Liver (tissue), 9 donors: ENCODE measurements around the gene ASXL1. TPM values are rescaled to one million over a fixed set of nuclear protein-coding genes. Genes with fewer than 3 reads are reported as not detected.

Experiments
- DNase-seq: peaks from one replicate; pipeline ENCODE4 v3.0.0-alpha.2; 2017; ENCODE audit warnings: low spot score
- H3K27ac ChIP-seq, 2 donors: one replicate each; pipeline ENCODE4 v1.7.0; 2013; ENCODE audit warnings: inconsistent platforms in 2 of 2, low read length in 2 of 2, control low read depth in 1 of 2, low read depth in 1 of 2, mild to moderate bottlenecking in 1 of 2
- H3K27me3 ChIP-seq, 4 donors: one replicate each; pipeline versions ENCODE4 v1.6.1 to v1.7.0; 2013; ENCODE audit warnings: low read length in 3 of 4, inconsistent platforms in 1 of 4, mild to moderate bottlenecking in 1 of 4, moderate library complexity in 1 of 4; ENCODE audit not compliant: control insufficient read depth in 4 of 4, insufficient read depth in 4 of 4
- H3K36me3 ChIP-seq, 4 donors: one replicate each; pipeline versions ENCODE4 v1.6.1 to v1.7.0; 2013; ENCODE audit warnings: low read length in 3 of 4, mild to moderate bottlenecking in 3 of 4, low read depth in 1 of 4, moderate library complexity in 1 of 4; ENCODE audit not compliant: control insufficient read depth in 4 of 4, insufficient read depth in 3 of 4
- H3K4me1 ChIP-seq, 4 donors: one replicate each; pipeline versions ENCODE4 v1.6.1 to v1.7.0; 2013; ENCODE audit warnings: low read length in 3 of 4, mild to moderate bottlenecking in 3 of 4, moderate library complexity in 1 of 4; ENCODE audit not compliant: control insufficient read depth in 4 of 4, insufficient read depth in 4 of 4
- H3K4me3 ChIP-seq, 3 donors: one replicate each; pipeline versions ENCODE4 v1.6.1 to v1.7.0; 2013; ENCODE audit warnings: low read length in 3 of 3, control low read depth in 1 of 3, low read depth in 1 of 3, mild to moderate bottlenecking in 1 of 3
- H3K9ac ChIP-seq, 2 donors: one replicate each; pipeline ENCODE4 v1.7.0; 2013; ENCODE audit warnings: low read length in 2 of 2, mild to moderate bottlenecking in 2 of 2, moderate library complexity in 2 of 2, control low read depth in 1 of 2, low read depth in 1 of 2
- H3K9me3 ChIP-seq, 4 donors: one replicate each; pipeline versions ENCODE4 v1.6.1 to v1.7.0; 2013; ENCODE audit warnings: low read length in 3 of 4; ENCODE audit not compliant: control insufficient read depth in 4 of 4
- EGR1 ChIP-seq, 2 donors: IDR thresholded peaks; 2 replicates each; pipeline ENCODE4 v1.6.1; 2016 to 2018; ENCODE audit warnings: antibody characterized with exemption in 2 of 2, low read depth in 2 of 2
- FOXA1 ChIP-seq: IDR thresholded peaks from 2 replicates; pipeline ENCODE4 v1.6.1; 2016; ENCODE audit warnings: antibody characterized with exemption
- FOXA2 ChIP-seq: IDR thresholded peaks from 2 replicates; pipeline ENCODE4 v1.6.1; 2016; ENCODE audit warnings: antibody characterized with exemption
- GABPA ChIP-seq, 2 donors: IDR thresholded peaks in 1 of 2; conservative IDR thresholded peaks in 1 of 2; 2 replicates each; pipeline ENCODE4 v1.6.1; 2016; ENCODE audit warnings: antibody characterized with exemption in 2 of 2, mild to moderate bottlenecking in 1 of 2, moderate library complexity in 1 of 2
- HNF4A ChIP-seq, 2 donors: conservative IDR thresholded peaks; 2 replicates each; pipeline ENCODE4 v1.6.1; 2016; ENCODE audit warnings: antibody characterized with exemption in 2 of 2, mild to moderate bottlenecking in 2 of 2
- HNF4G ChIP-seq: IDR thresholded peaks from 2 replicates; pipeline ENCODE4 v1.6.1; 2016; ENCODE audit warnings: antibody characterized with exemption
- JUND ChIP-seq, 2 donors: IDR thresholded peaks; 2 replicates each; pipeline ENCODE4 v1.6.1; 2016; ENCODE audit warnings: antibody characterized with exemption in 2 of 2
- NR2F2 ChIP-seq: IDR thresholded peaks from 2 replicates; pipeline ENCODE4 v1.6.1; 2016; ENCODE audit warnings: antibody characterized with exemption
- RAD21 ChIP-seq, 2 donors: IDR thresholded peaks; 2 replicates each; pipeline ENCODE4 v1.6.1; 2016; ENCODE audit warnings: antibody characterized with exemption in 2 of 2, mild to moderate bottlenecking in 2 of 2
- RXRA ChIP-seq, 2 donors: IDR thresholded peaks; 2 replicates each; pipeline ENCODE4 v1.6.1; 2017 to 2018; ENCODE audit warnings: antibody characterized with exemption in 2 of 2, mild to moderate bottlenecking in 1 of 2
- SP1 ChIP-seq: IDR thresholded peaks from 2 replicates; pipeline ENCODE4 v1.6.1; 2018; ENCODE audit warnings: antibody characterized with exemption, mild to moderate bottlenecking
- TAF1 ChIP-seq: conservative IDR thresholded peaks from 2 replicates; pipeline ENCODE4 v1.6.1; 2016; ENCODE audit warnings: antibody characterized with exemption, mild to moderate bottlenecking
- YY1 ChIP-seq: IDR thresholded peaks from 2 replicates; pipeline ENCODE4 v1.6.1; 2016; ENCODE audit warnings: antibody characterized with exemption, mild to moderate bottlenecking
- WGBS: extraction: QIAGEN DNeasy Blood & Tissue Kit; methylation state at CpG from one replicate; pipeline ENCODE4 v1.1.7; 2013; 5-methylcytosine and 5-hydroxymethylcytosine counted together
- polyA plus RNA-seq, 2 donors: library from polyadenylated mRNA; stranded (reverse) in 1 of 2; unstranded in 1 of 2; fragments of 200-250 nt in 1 of 2; fragments of >200 nt in 1 of 2; fragmentation: Nextera tagmentation in 1 of 2; extraction: Ambion mirVana in 1 of 2; gene quantifications; one replicate each; pipeline versions ENCODE4 v1.2.1 to v1.2.3, GENCODE V29; 2013 to 2015
- total RNA-seq, 2 donors: library from RNA; depleted of rRNA; stranded (reverse); fragments of >200 nt; gene quantifications; one replicate each; pipeline ENCODE4 v1.2.3, GENCODE V29; 2014
- TF ChIP-seq, protein P1 (sequence below): IDR thresholded peaks from 2 replicates; pipeline ENCODE4 v1.6.1; 2016; ENCODE audit warnings: antibody characterized with exemption
- TF ChIP-seq, protein P2 (sequence below): fragments of 150-350 bp; IDR thresholded peaks from 2 replicates; pipeline ENCODE4 v1.5.1; 2017; ENCODE audit warnings: improper control_type of control experiment, low read depth, low read length; ENCODE audit not compliant: missing input control
- TF ChIP-seq, protein P3 (sequence below): IDR thresholded peaks from 2 replicates; pipeline ENCODE4 v1.6.1; 2016; ENCODE audit warnings: antibody characterized with exemption, mild to moderate bottlenecking
- TF ChIP-seq, protein P4 (sequence below): IDR thresholded peaks from 2 replicates; pipeline ENCODE4 v1.6.1; 2016; ENCODE audit warnings: antibody characterized with exemption
- TF ChIP-seq, protein P5 (sequence below): IDR thresholded peaks from 2 replicates; pipeline ENCODE4 v1.6.1; 2016; ENCODE audit warnings: antibody characterized with exemption
- donor health status: healthy.
- donor health status: healthy.
- donor health status: healthy.
- donor health status: healthy.
- donor health status: healthy.

The ASXL1 gene
- total and polyA plus RNA-seq, 4 donors, result 13.4 to 61.3 (median 24.5) TPM

DNA sequence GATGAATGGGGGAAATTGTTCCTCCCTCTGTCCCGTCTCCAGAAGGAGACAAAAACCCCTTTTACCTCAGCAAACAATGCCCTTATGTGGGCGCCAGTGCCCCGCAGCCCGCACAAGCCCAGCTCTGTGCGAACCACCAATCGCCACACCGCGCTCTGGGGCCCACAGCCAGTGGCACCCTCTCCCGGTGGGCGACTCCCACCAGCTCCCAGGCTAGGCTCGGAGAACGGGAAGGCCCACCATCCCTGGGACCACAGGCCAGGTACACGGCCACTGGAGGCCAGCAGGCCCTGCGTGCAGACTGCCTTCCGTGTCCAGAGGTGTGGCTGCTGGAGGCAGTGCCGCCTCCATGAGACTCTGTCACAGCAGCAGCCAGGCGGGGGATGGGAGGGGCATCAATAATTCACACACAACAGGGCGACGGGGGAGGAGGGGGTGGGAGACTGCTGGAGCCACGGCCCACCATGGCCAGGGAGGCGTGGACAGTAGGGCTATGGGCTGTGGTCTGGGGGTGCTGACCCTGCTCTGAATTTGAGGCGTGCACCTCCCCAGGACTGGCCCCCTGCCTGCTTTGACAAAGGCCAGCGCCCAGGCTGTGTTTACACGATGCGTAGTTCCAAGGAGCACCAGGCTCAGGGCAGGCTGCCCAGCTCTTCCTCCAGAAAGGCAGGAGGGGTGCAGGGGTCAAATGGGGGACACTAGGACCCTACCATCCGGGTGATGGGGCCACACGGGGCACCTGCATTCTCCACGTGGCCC is 105.7 kb downstream of the ASXL1 start:
- Histone ChIP-seq H3K4me3 (no peak overlapping the region), H3K27me3 (no peaks in the 10 kb centered on the region), H3K36me3 (no peaks in the 10 kb centered on the region), H3K9ac (no peak overlapping the region), H3K9me3 (no peaks in the 10 kb centered on the region), H3K4me1 (peaks cover 20 to 34% (median 28%) of the 10 kb centered on the region in 4 donors), H3K27ac (peak overlapping the region; percentile 84 to 89)
- TF ChIP-seq SP1 (peak; percentile 34), HNF4A (conservative IDR thresholded peaks at IDR 0.05) (peak; percentile 40 to 72), TAF1 (no peak), FOXA2 (peak; percentile 54), FOXA1 (no peak), GABPA (IDR thresholded peaks at IDR 0.05 in 1 of 2, conservative IDR thresholded peaks at IDR 0.05 in 1 of 2) (no peak), YY1 (no peak), JUND (IDR thresholded peaks at IDR 0.05) (no peak), EGR1 (IDR thresholded peaks at IDR 0.05; ENCODE audit: low read depth in 2 of 2) (no peak), HNF4G (no peak), RXRA (IDR thresholded peaks at IDR 0.05) (peak; percentile 49 to 70), RAD21 (IDR thresholded peaks at IDR 0.05) (peak in 1 of 2 donors; percentile 7), NR2F2 (peak; percentile 13)
- TF ChIP-seq, protein P1, sequence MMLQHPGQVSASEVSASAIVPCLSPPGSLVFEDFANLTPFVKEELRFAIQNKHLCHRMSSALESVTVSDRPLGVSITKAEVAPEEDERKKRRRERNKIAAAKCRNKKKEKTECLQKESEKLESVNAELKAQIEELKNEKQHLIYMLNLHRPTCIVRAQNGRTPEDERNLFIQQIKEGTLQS, result no peak
- TF ChIP-seq, protein P2, sequence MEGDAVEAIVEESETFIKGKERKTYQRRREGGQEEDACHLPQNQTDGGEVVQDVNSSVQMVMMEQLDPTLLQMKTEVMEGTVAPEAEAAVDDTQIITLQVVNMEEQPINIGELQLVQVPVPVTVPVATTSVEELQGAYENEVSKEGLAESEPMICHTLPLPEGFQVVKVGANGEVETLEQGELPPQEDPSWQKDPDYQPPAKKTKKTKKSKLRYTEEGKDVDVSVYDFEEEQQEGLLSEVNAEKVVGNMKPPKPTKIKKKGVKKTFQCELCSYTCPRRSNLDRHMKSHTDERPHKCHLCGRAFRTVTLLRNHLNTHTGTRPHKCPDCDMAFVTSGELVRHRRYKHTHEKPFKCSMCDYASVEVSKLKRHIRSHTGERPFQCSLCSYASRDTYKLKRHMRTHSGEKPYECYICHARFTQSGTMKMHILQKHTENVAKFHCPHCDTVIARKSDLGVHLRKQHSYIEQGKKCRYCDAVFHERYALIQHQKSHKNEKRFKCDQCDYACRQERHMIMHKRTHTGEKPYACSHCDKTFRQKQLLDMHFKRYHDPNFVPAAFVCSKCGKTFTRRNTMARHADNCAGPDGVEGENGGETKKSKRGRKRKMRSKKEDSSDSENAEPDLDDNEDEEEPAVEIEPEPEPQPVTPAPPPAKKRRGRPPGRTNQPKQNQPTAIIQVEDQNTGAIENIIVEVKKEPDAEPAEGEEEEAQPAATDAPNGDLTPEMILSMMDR, result no peak
- TF ChIP-seq, protein P3, sequence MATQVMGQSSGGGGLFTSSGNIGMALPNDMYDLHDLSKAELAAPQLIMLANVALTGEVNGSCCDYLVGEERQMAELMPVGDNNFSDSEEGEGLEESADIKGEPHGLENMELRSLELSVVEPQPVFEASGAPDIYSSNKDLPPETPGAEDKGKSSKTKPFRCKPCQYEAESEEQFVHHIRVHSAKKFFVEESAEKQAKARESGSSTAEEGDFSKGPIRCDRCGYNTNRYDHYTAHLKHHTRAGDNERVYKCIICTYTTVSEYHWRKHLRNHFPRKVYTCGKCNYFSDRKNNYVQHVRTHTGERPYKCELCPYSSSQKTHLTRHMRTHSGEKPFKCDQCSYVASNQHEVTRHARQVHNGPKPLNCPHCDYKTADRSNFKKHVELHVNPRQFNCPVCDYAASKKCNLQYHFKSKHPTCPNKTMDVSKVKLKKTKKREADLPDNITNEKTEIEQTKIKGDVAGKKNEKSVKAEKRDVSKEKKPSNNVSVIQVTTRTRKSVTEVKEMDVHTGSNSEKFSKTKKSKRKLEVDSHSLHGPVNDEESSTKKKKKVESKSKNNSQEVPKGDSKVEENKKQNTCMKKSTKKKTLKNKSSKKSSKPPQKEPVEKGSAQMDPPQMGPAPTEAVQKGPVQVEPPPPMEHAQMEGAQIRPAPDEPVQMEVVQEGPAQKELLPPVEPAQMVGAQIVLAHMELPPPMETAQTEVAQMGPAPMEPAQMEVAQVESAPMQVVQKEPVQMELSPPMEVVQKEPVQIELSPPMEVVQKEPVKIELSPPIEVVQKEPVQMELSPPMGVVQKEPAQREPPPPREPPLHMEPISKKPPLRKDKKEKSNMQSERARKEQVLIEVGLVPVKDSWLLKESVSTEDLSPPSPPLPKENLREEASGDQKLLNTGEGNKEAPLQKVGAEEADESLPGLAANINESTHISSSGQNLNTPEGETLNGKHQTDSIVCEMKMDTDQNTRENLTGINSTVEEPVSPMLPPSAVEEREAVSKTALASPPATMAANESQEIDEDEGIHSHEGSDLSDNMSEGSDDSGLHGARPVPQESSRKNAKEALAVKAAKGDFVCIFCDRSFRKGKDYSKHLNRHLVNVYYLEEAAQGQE, result no peak
- TF ChIP-seq, protein P4, sequence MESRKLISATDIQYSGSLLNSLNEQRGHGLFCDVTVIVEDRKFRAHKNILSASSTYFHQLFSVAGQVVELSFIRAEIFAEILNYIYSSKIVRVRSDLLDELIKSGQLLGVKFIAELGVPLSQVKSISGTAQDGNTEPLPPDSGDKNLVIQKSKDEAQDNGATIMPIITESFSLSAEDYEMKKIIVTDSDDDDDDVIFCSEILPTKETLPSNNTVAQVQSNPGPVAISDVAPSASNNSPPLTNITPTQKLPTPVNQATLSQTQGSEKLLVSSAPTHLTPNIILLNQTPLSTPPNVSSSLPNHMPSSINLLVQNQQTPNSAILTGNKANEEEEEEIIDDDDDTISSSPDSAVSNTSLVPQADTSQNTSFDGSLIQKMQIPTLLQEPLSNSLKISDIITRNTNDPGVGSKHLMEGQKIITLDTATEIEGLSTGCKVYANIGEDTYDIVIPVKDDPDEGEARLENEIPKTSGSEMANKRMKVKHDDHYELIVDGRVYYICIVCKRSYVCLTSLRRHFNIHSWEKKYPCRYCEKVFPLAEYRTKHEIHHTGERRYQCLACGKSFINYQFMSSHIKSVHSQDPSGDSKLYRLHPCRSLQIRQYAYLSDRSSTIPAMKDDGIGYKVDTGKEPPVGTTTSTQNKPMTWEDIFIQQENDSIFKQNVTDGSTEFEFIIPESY, result no peak
- TF ChIP-seq, protein P5, sequence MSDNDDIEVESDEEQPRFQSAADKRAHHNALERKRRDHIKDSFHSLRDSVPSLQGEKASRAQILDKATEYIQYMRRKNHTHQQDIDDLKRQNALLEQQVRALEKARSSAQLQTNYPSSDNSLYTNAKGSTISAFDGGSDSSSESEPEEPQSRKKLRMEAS, result no peak
- WGBS, result 50% methylated on average over 28 of the region's 28 CpGs
- no peak for DNase-seq
